Measurements from ENCODE around the gene TIMP3.
A peak's percentile ranks its signal among the peaks of the same experiment; 100 is the strongest.

The TIMP3 gene

DNA sequence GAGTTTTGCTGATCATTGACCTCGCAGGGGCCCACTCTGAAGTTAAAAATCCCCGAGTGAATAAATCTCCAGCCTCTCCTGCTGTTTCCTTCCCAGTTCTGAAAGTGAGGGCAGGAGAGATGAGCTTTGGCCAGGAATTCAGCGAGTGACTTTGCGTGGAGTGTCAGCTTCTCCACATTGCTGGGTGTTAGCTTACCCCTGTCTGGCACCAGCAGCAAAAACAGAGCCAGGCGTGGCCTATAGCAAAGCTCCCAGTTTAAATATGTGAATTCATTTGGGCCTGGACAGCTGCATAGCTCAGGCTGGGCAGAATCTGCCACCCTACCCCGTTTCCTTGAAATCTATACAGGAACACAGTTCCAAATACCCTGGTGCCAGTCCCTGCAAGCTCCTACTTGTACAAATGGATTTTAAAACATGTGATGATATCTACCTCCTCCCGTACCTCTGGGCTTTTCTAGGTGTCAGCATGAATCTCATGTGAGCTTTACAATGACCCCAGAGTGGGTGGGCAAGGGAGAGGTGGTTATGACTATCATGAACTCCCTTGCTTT, 25.6 kb downstream of the TIMP3 start:
- DNase-seq (ENCODE audit: low read depth, low spot score): no peak
- H3K36me3 ChIP-seq (ENCODE audit: insufficient read depth, insufficient read length, low read length): peaks cover 8% of the 10 kb centered on the region
- no peaks in the 10 kb centered on the region for H3K27me3 ChIP-seq (ENCODE audit: insufficient read depth, insufficient read length)
- TF ChIP-seq SUZ12 (IDR thresholded peaks at IDR 0.05; ENCODE audit: extremely low read depth, insufficient read depth, insufficient read length) (no peak), YY1 (IDR thresholded peaks at IDR 0.05; ENCODE audit: insufficient read depth, insufficient read length) (no peak), ZNF274 (IDR thresholded peaks at IDR 0.05; ENCODE audit: low read depth, low read length) (no peak)
- H3K9ac ChIP-seq (ENCODE audit: insufficient read length, low read depth): no peak overlapping the region
- no peak overlapping the region for H3K4me3 ChIP-seq (ENCODE audit: insufficient read length, low read depth)
- no peaks in the 10 kb centered on the region for H3K9me3 ChIP-seq (ENCODE audit: insufficient read depth, low read length)
- H3K4me1 ChIP-seq (ENCODE audit: insufficient read depth, insufficient read length): peaks cover 3% of the 10 kb centered on the region

DNA sequence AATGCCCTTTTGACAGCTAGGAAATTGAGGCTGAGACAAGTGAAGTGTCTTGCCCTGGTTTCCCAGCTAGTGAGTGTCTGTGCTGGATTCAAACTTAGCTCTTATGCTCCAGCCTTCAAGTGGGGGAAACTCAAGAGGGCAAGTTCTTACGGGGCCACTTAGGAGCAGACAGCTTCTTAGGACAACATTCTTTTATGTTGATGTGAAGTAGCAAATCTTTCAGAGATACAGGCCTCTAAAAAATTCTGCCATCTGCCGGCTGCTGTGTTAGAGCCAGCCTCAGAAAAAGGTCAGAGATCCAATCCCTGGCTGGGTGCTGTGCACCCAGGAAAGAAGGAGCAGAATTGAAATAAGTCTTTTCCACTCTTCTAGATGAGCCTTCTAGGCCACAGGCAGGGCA, 26.6 kb downstream of the TIMP3 start:
- no peaks in the 10 kb centered on the region for H3K9me3 ChIP-seq (ENCODE audit: insufficient read depth, low read length)
- DNase-seq (ENCODE audit: low read depth, low spot score): no peak

DNA sequence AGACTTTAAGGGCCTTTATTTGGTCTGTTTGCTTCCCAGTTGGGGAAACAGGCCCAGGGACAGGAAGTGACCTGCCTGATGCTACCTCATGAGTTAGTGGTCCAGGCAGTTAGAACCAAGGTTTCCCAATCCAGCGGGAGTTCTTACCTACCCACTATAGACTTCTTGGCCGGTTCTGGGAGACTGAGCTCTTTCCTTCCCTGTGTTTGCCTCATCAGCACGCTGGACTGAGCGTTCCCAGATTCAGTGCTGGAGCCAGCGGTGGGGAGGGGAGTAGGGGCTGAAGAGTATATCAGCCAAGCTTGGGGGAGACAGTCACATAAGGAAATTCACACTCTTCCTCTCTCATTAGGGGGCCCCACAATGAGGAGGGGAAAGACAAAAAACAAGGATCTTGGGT, 27.1 kb downstream of the TIMP3 start:
- no peak for DNase-seq (ENCODE audit: low read depth, low spot score)
- Histone ChIP-seq H3K4me3 (ENCODE audit: insufficient read length, low read depth) (no peak overlapping the region), H3K4me1 (ENCODE audit: insufficient read depth, insufficient read length) (no peaks in the 10 kb centered on the region), H3K27me3 (ENCODE audit: insufficient read depth, insufficient read length) (no peaks in the 10 kb centered on the region), H3K36me3 (ENCODE audit: insufficient read depth, insufficient read length, low read length) (peaks cover 14% of the 10 kb centered on the region), H3K9ac (ENCODE audit: insufficient read length, low read depth) (no peak overlapping the region), H3K9me3 (ENCODE audit: insufficient read depth, low read length) (no peaks in the 10 kb centered on the region)
- TF ChIP-seq SUZ12 (IDR thresholded peaks at IDR 0.05; ENCODE audit: extremely low read depth, insufficient read depth, insufficient read length) (no peak), YY1 (IDR thresholded peaks at IDR 0.05; ENCODE audit: insufficient read depth, insufficient read length) (no peak), ZNF274 (IDR thresholded peaks at IDR 0.05; ENCODE audit: low read depth, low read length) (no peak)

More for the DNA sequence above, 26.6 kb downstream of the TIMP3 start:
- H3K4me3 ChIP-seq (ENCODE audit: insufficient read length, low read depth): no peak overlapping the region
- peaks cover 3% of the 10 kb centered on the region for H3K4me1 ChIP-seq (ENCODE audit: insufficient read depth, insufficient read length)
- H3K36me3 ChIP-seq (ENCODE audit: insufficient read depth, insufficient read length, low read length): peaks cover 10% of the 10 kb centered on the region
- no peak for TF ChIP-seq SUZ12 (IDR thresholded peaks at IDR 0.05; ENCODE audit: extremely low read depth, insufficient read depth, insufficient read length)
- no peak for TF ChIP-seq YY1 (IDR thresholded peaks at IDR 0.05; ENCODE audit: insufficient read depth, insufficient read length)
- TF ChIP-seq ZNF274 (IDR thresholded peaks at IDR 0.05; ENCODE audit: low read depth, low read length): no peak
- no peak overlapping the region for H3K9ac ChIP-seq (ENCODE audit: insufficient read length, low read depth)
- no peaks in the 10 kb centered on the region for H3K27me3 ChIP-seq (ENCODE audit: insufficient read depth, insufficient read length)

DNA sequence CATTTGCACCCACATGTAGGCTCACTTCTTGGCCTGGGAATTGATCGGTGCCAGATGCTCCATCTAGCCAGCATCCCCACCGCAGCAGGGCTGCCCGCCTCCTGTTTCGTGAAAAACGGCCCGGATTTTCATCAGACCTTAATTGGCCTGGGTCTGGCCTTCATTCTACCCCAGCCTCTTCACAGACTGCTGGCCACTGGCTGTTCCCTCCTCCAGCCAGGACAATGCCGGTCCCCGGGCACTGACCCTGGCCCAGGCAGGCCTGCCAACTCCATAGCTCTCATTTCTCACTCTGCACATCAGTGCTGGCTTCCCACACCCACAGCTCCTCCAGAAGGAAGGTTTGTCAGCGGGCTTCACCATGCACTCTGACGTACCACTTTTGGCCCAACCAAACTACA, 27.9 kb downstream of the TIMP3 start:
- Histone ChIP-seq H3K4me1 (ENCODE audit: insufficient read depth, insufficient read length) (no peaks in the 10 kb centered on the region), H3K9ac (ENCODE audit: insufficient read length, low read depth) (no peak overlapping the region), H3K9me3 (ENCODE audit: insufficient read depth, low read length) (no peaks in the 10 kb centered on the region), H3K27me3 (ENCODE audit: insufficient read depth, insufficient read length) (no peaks in the 10 kb centered on the region), H3K4me3 (ENCODE audit: insufficient read length, low read depth) (no peak overlapping the region), H3K36me3 (ENCODE audit: insufficient read depth, insufficient read length, low read length) (peaks cover 17% of the 10 kb centered on the region)
- DNase-seq (ENCODE audit: low read depth, low spot score): no peak
- no peak for TF ChIP-seq ZNF274 (IDR thresholded peaks at IDR 0.05; ENCODE audit: low read depth, low read length)
- TF ChIP-seq YY1 (IDR thresholded peaks at IDR 0.05; ENCODE audit: insufficient read depth, insufficient read length): no peak
- no peak for TF ChIP-seq SUZ12 (IDR thresholded peaks at IDR 0.05; ENCODE audit: extremely low read depth, insufficient read depth, insufficient read length)

DNA sequence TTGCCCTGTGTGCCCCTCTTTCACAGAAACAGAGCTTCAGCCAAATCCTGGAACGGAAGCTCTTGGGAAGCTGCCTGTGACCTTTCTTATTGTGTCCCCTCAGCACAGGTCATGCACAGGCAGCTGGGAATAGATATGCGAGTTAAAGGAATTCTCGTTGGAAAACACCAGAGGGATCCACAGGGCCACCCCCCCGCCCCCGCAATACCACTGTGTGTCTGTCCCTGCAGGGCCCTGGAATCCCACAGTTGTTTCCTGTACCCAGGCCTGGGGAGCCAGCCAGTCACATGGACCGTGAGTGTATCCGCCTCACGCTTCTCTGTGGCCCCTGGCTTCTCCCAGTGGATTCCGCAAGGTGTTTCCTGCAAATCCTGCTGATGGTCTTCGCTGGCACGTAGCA, 29.0 kb downstream of the TIMP3 start:
- H3K4me1 ChIP-seq (ENCODE audit: insufficient read depth, insufficient read length): no peaks in the 10 kb centered on the region
- no peaks in the 10 kb centered on the region for H3K27me3 ChIP-seq (ENCODE audit: insufficient read depth, insufficient read length)
- peak; percentile 18 for DNase-seq (ENCODE audit: low read depth, low spot score)
- H3K4me3 ChIP-seq (ENCODE audit: insufficient read length, low read depth): no peak overlapping the region
- H3K36me3 ChIP-seq (ENCODE audit: insufficient read depth, insufficient read length, low read length): peaks cover 26% of the 10 kb centered on the region
- H3K9me3 ChIP-seq (ENCODE audit: insufficient read depth, low read length): no peaks in the 10 kb centered on the region
- TF ChIP-seq SUZ12 (IDR thresholded peaks at IDR 0.05; ENCODE audit: extremely low read depth, insufficient read depth, insufficient read length) (no peak), YY1 (IDR thresholded peaks at IDR 0.05; ENCODE audit: insufficient read depth, insufficient read length) (no peak), ZNF274 (IDR thresholded peaks at IDR 0.05; ENCODE audit: low read depth, low read length) (no peak)
- H3K9ac ChIP-seq (ENCODE audit: insufficient read length, low read depth): no peak overlapping the region

DNA sequence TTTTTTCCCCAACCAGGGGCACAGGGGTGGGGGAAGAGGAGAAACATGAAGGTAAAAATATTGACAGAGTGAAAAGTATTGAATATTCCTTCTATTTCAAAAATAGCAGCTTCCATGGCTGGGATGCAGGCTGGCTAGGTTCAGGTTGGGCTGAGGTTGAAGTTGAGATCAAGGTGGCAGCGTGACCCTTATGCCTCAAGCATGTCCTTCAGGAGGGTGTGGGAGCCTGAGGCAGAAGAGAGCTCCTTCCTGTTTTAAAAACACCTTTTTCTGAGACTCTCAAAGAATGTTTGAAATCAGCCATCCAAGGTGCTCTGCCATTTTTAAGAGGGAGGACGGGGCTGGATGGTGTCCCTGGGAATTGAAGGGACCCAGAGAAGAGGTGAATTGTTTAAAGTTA, 29.5 kb downstream of the TIMP3 start:
- Histone ChIP-seq H3K9ac (ENCODE audit: insufficient read length, low read depth) (no peak overlapping the region), H3K4me1 (ENCODE audit: insufficient read depth, insufficient read length) (no peaks in the 10 kb centered on the region), H3K4me3 (ENCODE audit: insufficient read length, low read depth) (no peak overlapping the region), H3K9me3 (ENCODE audit: insufficient read depth, low read length) (no peaks in the 10 kb centered on the region), H3K36me3 (ENCODE audit: insufficient read depth, insufficient read length, low read length) (peaks cover 26% of the 10 kb centered on the region), H3K27me3 (ENCODE audit: insufficient read depth, insufficient read length) (no peaks in the 10 kb centered on the region)
- TF ChIP-seq ZNF274 (IDR thresholded peaks at IDR 0.05; ENCODE audit: low read depth, low read length) (no peak), SUZ12 (IDR thresholded peaks at IDR 0.05; ENCODE audit: extremely low read depth, insufficient read depth, insufficient read length) (no peak), YY1 (IDR thresholded peaks at IDR 0.05; ENCODE audit: insufficient read depth, insufficient read length) (no peak)
- no peak for DNase-seq (ENCODE audit: low read depth, low spot score)

DNA sequence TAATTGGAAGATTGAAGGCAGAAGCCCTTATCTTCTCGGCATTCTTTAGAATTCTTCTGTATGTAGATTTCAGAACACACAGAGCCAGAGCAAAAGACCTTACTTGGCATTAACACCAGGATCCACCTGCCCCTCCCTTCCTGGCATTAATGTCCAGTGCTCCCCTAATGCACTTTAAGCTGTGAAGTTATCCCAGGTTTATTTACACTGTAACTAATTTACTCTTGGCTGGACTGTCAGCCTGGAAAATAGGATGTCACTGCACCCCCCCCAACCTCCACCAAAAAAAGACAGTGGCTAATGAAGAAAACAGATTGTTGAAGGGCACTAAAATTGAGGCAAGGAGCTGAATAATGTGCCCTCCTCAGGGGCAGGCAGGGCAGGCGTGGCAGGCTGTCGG, 30.1 kb downstream of the TIMP3 start:
- no peaks in the 10 kb centered on the region for H3K27me3 ChIP-seq (ENCODE audit: insufficient read depth, insufficient read length)
- DNase-seq (ENCODE audit: low read depth, low spot score): no peak

More for the DNA sequence above, 30.1 kb downstream of the TIMP3 start:
- TF ChIP-seq YY1 (IDR thresholded peaks at IDR 0.05; ENCODE audit: insufficient read depth, insufficient read length): no peak
- no peak for TF ChIP-seq ZNF274 (IDR thresholded peaks at IDR 0.05; ENCODE audit: low read depth, low read length)
- TF ChIP-seq SUZ12 (IDR thresholded peaks at IDR 0.05; ENCODE audit: extremely low read depth, insufficient read depth, insufficient read length): no peak
- H3K36me3 ChIP-seq (ENCODE audit: insufficient read depth, insufficient read length, low read length): peaks cover 26% of the 10 kb centered on the region
- no peaks in the 10 kb centered on the region for H3K4me1 ChIP-seq (ENCODE audit: insufficient read depth, insufficient read length)
- H3K9me3 ChIP-seq (ENCODE audit: insufficient read depth, low read length): no peaks in the 10 kb centered on the region
- no peak overlapping the region for H3K9ac ChIP-seq (ENCODE audit: insufficient read length, low read depth)
- H3K4me3 ChIP-seq (ENCODE audit: insufficient read length, low read depth): no peak overlapping the region
